Naive thymus-derived CD4-positive, alpha-beta T cell (primary cell): Measurements from ENCODE around the gene CHD9. TPM values are rescaled to one million over a fixed set of nuclear protein-coding genes. Genes with fewer than 3 reads are reported as not detected.

Experiments
- ATAC-seq: fragments of 150-1000 bp; cut with Tn5 transposase; 2 replicates; pipeline ENCODE4 v1.10.0; 2021; ENCODE audit warnings: mild to moderate bottlenecking, moderate library complexity
- CTCF ChIA-PET: fragments of 350-600 bp; sonication (Branson Sonifier 250); formaldehyde crosslinking; loops from one replicate; lab custom pipeline; 2021; ENCODE audit warnings: antibody characterized with exemption; lab: Charles Lee
- POLR2A ChIA-PET: fragments of 350-600 bp; sonication (Branson Sonifier 250); formaldehyde crosslinking; loops from one replicate; lab custom pipeline; 2021; ENCODE audit warnings: antibody characterized with exemption, inconsistent platforms; lab: Charles Lee
- DNase-seq, 9 donors: peaks; one replicate each; pipeline versions ENCODE4 v3.0.0 to v3.0.0-alpha.2; 2020 to 2022; ENCODE audit warnings: mixed read lengths in 1 of 9
- H3K27ac ChIP-seq: one replicate; pipeline ENCODE4 v1.7.0; 2013; ENCODE audit warnings: mild to moderate bottlenecking, low read depth, low read length, moderate library complexity
- H3K27me3 ChIP-seq, 2 donors: one replicate each; pipeline ENCODE4 v1.7.0; 2013; ENCODE audit warnings: low read length in 2 of 2, mild to moderate bottlenecking in 2 of 2, moderate library complexity in 2 of 2; ENCODE audit not compliant: control insufficient read depth in 2 of 2, insufficient read depth in 2 of 2
- H3K36me3 ChIP-seq, 3 experiments: 1 replicate in 2 of 3; 2 replicates in 1 of 3; pipeline ENCODE4 v1.7.0; 2013; ENCODE audit warnings: low read length in 3 of 3, mild to moderate bottlenecking in 3 of 3, moderate library complexity in 1 of 3; ENCODE audit not compliant: insufficient read depth in 3 of 3, control insufficient read depth in 2 of 3
- H3K4me1 ChIP-seq, 2 donors: one replicate each; pipeline ENCODE4 v1.7.0; 2013; ENCODE audit warnings: low read length in 2 of 2, mild to moderate bottlenecking in 2 of 2, moderate library complexity in 1 of 2; ENCODE audit not compliant: control insufficient read depth in 2 of 2, insufficient read depth in 2 of 2
- H3K4me3 ChIP-seq: 2 replicates; pipeline ENCODE4 v1.7.0; 2013; ENCODE audit warnings: mild to moderate bottlenecking, low read length
- H3K9me3 ChIP-seq, 3 experiments: 1 replicate in 2 of 3; 2 replicates in 1 of 3; pipeline ENCODE4 v1.7.0; 2013; ENCODE audit warnings: low read length in 3 of 3; ENCODE audit not compliant: control insufficient read depth in 2 of 3
- H3K27ac Mint-ChIP-seq, 9 donors: one replicate each; pipeline ENCODE4 v1.8.0; 2020 to 2022; ENCODE audit warnings: mixed read lengths in 9 of 9, mild to moderate bottlenecking in 8 of 9, moderate library complexity in 5 of 9, inconsistent platforms in 2 of 9
- H3K27me3 Mint-ChIP-seq, 5 donors: one replicate each; pipeline ENCODE4 v1.8.0; 2021 to 2022; ENCODE audit warnings: mixed read lengths in 5 of 5, mild to moderate bottlenecking in 1 of 5
- H3K36me3 Mint-ChIP-seq, 5 donors: one replicate each; pipeline ENCODE4 v1.8.0; 2020 to 2022; ENCODE audit warnings: mixed read lengths in 5 of 5, mild to moderate bottlenecking in 3 of 5, inconsistent platforms in 1 of 5
- H3K4me1 Mint-ChIP-seq, 7 donors: one replicate each; pipeline ENCODE4 v1.8.0; 2020 to 2022; ENCODE audit warnings: mixed read lengths in 7 of 7, mild to moderate bottlenecking in 3 of 7, inconsistent platforms in 1 of 7
- H3K4me3 Mint-ChIP-seq, 10 donors: one replicate each; pipeline ENCODE4 v1.8.0; 2020 to 2022; ENCODE audit warnings: mild to moderate bottlenecking in 10 of 10, mixed read lengths in 10 of 10, moderate library complexity in 6 of 10, inconsistent platforms in 2 of 10
- H3K9me3 Mint-ChIP-seq, 11 donors: one replicate each; pipeline ENCODE4 v1.8.0; 2020 to 2022; ENCODE audit warnings: mixed read lengths in 11 of 11, mild to moderate bottlenecking in 4 of 11, inconsistent platforms in 1 of 11, moderate library complexity in 1 of 11
- intact Hi-C, 2 donors: fragments of 100-400 bp; cut with micrococcal nuclease; formaldehyde crosslinking; loops; one replicate each; pipeline ENCODE4 v1.15.1; 2023
- polyA plus RNA-seq, 2 donors: library from polyadenylated mRNA; unstranded; fragments of 300-500 nt; fragmentation: Illumina TruSeq; gene quantifications; one replicate each; pipeline ENCODE4 v1.2.3, GENCODE V29; 2021
- total RNA-seq, 6 experiments: library from RNA in 5 of 6; stranded (reverse) in 5 of 6; gene quantifications; 1 replicate in 5 of 6; 2 replicates in 1 of 6; pipeline ENCODE4 v1.2.3 and lab custom pipeline; 2021 to 2026

Gene CHD9
- total and polyA plus RNA-seq, 7 experiments from 2014 or later = 23.8 to 46.4 (median 30.6) TPM

GRCh38 chr16:53090286-53090590, 35.4 kb downstream of the CHD9 start:
- H3K4me3 Mint-ChIP-seq = no peak overlapping the region
- intact Hi-C loops = no loop called here
- Histone ChIP-seq H3K27me3 (no peaks in the 10 kb centered on the region), H3K36me3 (no peaks in the 10 kb centered on the region), H3K9me3 (no peaks in the 10 kb centered on the region), H3K27ac (no peak overlapping the region), H3K4me3 (no peak overlapping the region), H3K4me1 (peaks cover 0 to 21% of the 10 kb centered on the region in 2 donors)
- H3K36me3 Mint-ChIP-seq = peaks cover 0 to 3% (median 0%) of the 10 kb centered on the region in 5 donors
- ChIA-PET CTCF (no interaction called here), POLR2A (no interaction called here)
- peaks cover 0 to 8% (median 0%) of the 10 kb centered on the region in 5 donors for H3K27me3 Mint-ChIP-seq
- no peak for DNase-seq
- peak overlapping the region in 1 of 9 donors; percentile 28 for H3K27ac Mint-ChIP-seq
- no peaks in the 10 kb centered on the region for H3K9me3 Mint-ChIP-seq
- H3K4me1 Mint-ChIP-seq = peaks cover 0 to 37% (median 4%) of the 10 kb centered on the region in 7 donors
- ATAC-seq = no peak

DNA sequence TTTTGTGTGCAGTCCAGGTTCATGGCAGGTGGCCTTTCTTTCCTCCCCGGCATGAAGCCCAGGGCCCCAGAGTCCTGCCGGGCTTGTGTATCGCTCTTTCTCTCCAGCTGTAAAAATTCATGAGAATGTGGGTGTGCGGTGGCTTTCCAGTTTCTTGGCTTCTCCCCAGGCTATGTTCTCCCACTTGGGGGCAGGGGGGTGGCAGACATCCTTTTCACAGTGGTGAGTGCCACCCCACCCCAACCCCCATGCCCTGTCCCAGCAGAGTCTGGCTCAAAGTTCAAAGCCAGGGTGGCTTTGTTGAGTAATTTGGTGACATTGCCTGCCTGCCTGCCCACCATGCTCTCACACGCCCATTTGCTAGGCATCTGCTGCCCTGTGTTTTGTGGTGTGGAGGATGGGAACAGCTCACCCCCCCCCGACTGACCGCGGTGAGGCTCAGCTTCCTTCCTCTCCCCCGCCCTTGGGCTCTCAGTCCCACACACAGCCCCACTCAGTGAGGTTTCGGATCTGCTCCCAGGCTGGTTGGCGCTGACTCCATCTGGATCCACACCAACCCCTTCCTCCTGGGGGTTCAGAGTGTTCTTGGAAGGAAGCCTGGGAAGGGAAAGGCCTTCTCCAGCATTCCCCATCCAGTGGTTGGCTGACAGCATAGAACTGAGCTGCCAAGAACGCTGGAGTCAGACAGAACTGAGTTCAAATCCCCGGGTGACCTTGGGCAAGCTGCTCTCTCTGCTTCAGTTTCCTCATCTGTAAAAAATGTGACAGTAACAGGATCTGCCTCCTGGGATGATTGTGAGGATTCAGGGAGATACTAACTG, 36.0 kb downstream of the CHD9 start:
- Histone ChIP-seq H3K27me3 (no peaks in the 10 kb centered on the region), H3K4me3 (no peak overlapping the region), H3K9me3 (no peaks in the 10 kb centered on the region), H3K36me3 (no peaks in the 10 kb centered on the region), H3K27ac (no peak overlapping the region), H3K4me1 (peaks cover 0 to 21% of the 10 kb centered on the region in 2 donors)
- POLR2A ChIA-PET = no interaction called here
- DNase-seq (no peak), ATAC-seq (peak; percentile 78)
- H3K27ac Mint-ChIP-seq = peak overlapping the region in 1 of 9 donors; percentile 28
- CTCF ChIA-PET = no interaction called here
- H3K4me1 Mint-ChIP-seq = peaks cover 0 to 35% (median 4%) of the 10 kb centered on the region in 7 donors
- peaks cover 0 to 8% (median 0%) of the 10 kb centered on the region in 5 donors for H3K27me3 Mint-ChIP-seq
- H3K4me3 Mint-ChIP-seq = peak overlapping the region in 1 of 10 donors; percentile 33
- peaks cover 0 to 3% (median 0%) of the 10 kb centered on the region in 5 donors for H3K36me3 Mint-ChIP-seq
- intact Hi-C loops = no loop called here
- H3K9me3 Mint-ChIP-seq = no peaks in the 10 kb centered on the region

DNA sequence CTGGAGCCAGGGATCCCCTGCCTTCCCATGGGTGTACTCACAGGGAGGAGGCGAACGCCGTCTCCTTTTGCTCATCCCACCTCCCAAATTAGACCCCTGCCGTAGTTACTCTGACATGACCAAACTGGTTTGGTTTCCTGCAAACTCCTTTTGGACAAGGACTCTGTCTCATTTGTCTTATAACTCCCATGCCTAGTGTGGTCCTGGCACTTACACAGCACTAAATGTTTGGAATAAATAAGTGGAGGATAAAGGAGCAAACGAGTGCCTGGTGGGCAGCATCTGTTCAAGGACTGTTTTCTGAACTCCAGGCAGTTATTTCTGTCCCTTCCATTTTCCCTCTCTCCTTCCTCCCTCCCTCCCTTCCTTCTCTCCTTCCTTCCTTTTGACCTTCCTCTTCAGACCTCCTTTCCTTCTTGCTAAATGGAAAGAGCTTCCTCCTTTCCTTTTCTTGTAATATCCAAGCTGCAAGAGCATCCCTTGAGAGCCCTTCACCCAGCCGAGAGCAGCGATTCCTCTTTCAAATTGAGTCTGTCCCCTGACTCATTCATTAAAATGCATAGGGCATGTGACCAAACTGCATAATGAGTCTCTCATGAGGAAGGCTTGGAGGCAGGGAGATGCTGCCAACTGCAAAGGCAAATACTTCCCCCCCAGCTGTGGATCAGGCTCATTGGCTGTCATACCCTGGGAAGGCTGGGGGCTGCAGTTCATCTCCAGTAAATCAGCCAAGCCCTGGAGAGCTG, 36.8 kb downstream of the CHD9 start:
- Histone ChIP-seq H3K4me1 (peaks cover 0 to 23% of the 10 kb centered on the region in 2 donors), H3K27ac (no peak overlapping the region), H3K9me3 (no peaks in the 10 kb centered on the region), H3K4me3 (no peak overlapping the region), H3K36me3 (no peaks in the 10 kb centered on the region), H3K27me3 (no peaks in the 10 kb centered on the region)
- Mint-ChIP-seq H3K27me3 (peaks cover 0 to 8% (median 0%) of the 10 kb centered on the region in 5 donors), H3K4me1 (peaks cover 0 to 35% (median 4%) of the 10 kb centered on the region in 7 donors), H3K4me3 (peak overlapping the region in 1 of 10 donors; percentile 37), H3K27ac (peak overlapping the region in 1 of 9 donors; percentile 22), H3K36me3 (peaks cover 0 to 3% (median 0%) of the 10 kb centered on the region in 5 donors), H3K9me3 (no peaks in the 10 kb centered on the region)
- ATAC-seq (peak; percentile 71), DNase-seq (no peak)
- ChIA-PET POLR2A (no interaction called here), CTCF (no interaction called here)
- intact Hi-C loops = no loop called here

DNA sequence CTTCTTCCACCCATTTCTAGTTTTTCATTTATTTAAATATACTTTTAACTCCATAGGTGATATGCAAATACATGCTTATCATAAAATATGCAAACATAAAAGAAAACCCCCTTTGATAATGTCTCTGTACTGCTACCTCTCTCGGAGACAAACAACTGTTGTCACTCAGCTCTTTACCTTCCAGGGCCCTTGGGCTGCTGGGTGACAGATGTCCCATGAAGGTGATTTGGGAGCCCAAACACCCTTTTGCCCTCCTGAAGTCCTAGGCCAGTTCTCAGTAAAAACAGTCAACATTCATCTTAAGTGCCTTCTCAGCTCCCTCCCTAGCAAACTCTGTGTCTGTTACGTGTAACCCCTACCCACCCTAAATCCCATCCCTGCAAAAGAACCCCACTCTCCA, 37.5 kb downstream of the CHD9 start:
- H3K4me1 ChIP-seq = peaks cover 0 to 27% of the 10 kb centered on the region in 2 donors
- intact Hi-C loops = no loop called here
- H3K36me3 ChIP-seq = no peaks in the 10 kb centered on the region
- Mint-ChIP-seq H3K36me3 (peaks cover 0 to 3% (median 0%) of the 10 kb centered on the region in 5 donors), H3K4me1 (peaks cover 0 to 36% (median 4%) of the 10 kb centered on the region in 7 donors), H3K4me3 (no peak overlapping the region), H3K27ac (no peak overlapping the region), H3K27me3 (peaks cover 0 to 8% (median 0%) of the 10 kb centered on the region in 5 donors), H3K9me3 (no peaks in the 10 kb centered on the region)
- ChIA-PET POLR2A (no interaction called here), CTCF (no interaction called here)
- ATAC-seq = no peak
- no peaks in the 10 kb centered on the region for H3K9me3 ChIP-seq
- no peak overlapping the region for H3K27ac ChIP-seq
- H3K4me3 ChIP-seq = no peak overlapping the region
- DNase-seq = no peak
- no peaks in the 10 kb centered on the region for H3K27me3 ChIP-seq

- peaks cover 0 to 37% (median 4%) of the 10 kb centered on the region in 7 donors for H3K4me1 Mint-ChIP-seq
- H3K27me3 ChIP-seq = no peaks in the 10 kb centered on the region
- H3K27ac Mint-ChIP-seq = peak overlapping the region in 1 of 9 donors; percentile 43
- peaks cover 0 to 8% (median 0%) of the 10 kb centered on the region in 5 donors for H3K27me3 Mint-ChIP-seq
- ATAC-seq = no peak
- H3K4me1 ChIP-seq = peaks cover 0 to 28% of the 10 kb centered on the region in 2 donors
- no peaks in the 10 kb centered on the region for H3K9me3 Mint-ChIP-seq
- POLR2A ChIA-PET = no interaction called here
- DNase-seq = no peak
- no peak overlapping the region for H3K27ac ChIP-seq
- no peak overlapping the region for H3K4me3 Mint-ChIP-seq
- intact Hi-C loops = no loop called here
- H3K9me3 ChIP-seq = no peaks in the 10 kb centered on the region
- H3K4me3 ChIP-seq = no peak overlapping the region
- H3K36me3 Mint-ChIP-seq = peaks cover 0 to 3% (median 0%) of the 10 kb centered on the region in 5 donors
- CTCF ChIA-PET = no interaction called here
- no peaks in the 10 kb centered on the region for H3K36me3 ChIP-seq
Measured at GRCh38 chr16:53093162-53093744, 38.5 kb downstream of the CHD9 start.

- H3K4me3 ChIP-seq = no peak overlapping the region
- Mint-ChIP-seq H3K27ac (peak overlapping the region in 1 of 9 donors; percentile 72), H3K4me3 (no peak overlapping the region), H3K9me3 (no peaks in the 10 kb centered on the region), H3K27me3 (peaks cover 0 to 8% (median 0%) of the 10 kb centered on the region in 5 donors), H3K4me1 (peaks cover 4 to 44% (median 10%) of the 10 kb centered on the region in 7 donors), H3K36me3 (peaks cover 0 to 3% (median 0%) of the 10 kb centered on the region in 5 donors)
- intact Hi-C loops = no loop called here
- ChIA-PET POLR2A (no interaction called here), CTCF (interaction anchor here (0.7 kb wide), 1 partner anchor 82 kb away, joined by 3 read pairs; no protein-coding TSS in a partner anchor)
- peak in 2 of 9 donors; percentile 2 to 7 for DNase-seq
- peaks cover 5 to 37% of the 10 kb centered on the region in 2 donors for H3K4me1 ChIP-seq
- peak; percentile 23 for ATAC-seq
- H3K36me3 ChIP-seq = no peaks in the 10 kb centered on the region
- no peaks in the 10 kb centered on the region for H3K9me3 ChIP-seq
- no peaks in the 10 kb centered on the region for H3K27me3 ChIP-seq
- no peak overlapping the region for H3K27ac ChIP-seq
Measured at GRCh38 chr16:53094013-53094630, 39.3 kb downstream of the CHD9 start.
